ENCODE data around the gene PPP1R26.
"Not testable (repeated sequence)": the region's sequence is repeated elsewhere in the genome, so short reads cannot be mapped to it uniquely, and the experiment has no call there.

PPP1R26 gene

GRCh38 chr9:135506327-135507103 lies 26.9 kb downstream of the PPP1R26 start:
- no peak for DNase-seq

DNA sequence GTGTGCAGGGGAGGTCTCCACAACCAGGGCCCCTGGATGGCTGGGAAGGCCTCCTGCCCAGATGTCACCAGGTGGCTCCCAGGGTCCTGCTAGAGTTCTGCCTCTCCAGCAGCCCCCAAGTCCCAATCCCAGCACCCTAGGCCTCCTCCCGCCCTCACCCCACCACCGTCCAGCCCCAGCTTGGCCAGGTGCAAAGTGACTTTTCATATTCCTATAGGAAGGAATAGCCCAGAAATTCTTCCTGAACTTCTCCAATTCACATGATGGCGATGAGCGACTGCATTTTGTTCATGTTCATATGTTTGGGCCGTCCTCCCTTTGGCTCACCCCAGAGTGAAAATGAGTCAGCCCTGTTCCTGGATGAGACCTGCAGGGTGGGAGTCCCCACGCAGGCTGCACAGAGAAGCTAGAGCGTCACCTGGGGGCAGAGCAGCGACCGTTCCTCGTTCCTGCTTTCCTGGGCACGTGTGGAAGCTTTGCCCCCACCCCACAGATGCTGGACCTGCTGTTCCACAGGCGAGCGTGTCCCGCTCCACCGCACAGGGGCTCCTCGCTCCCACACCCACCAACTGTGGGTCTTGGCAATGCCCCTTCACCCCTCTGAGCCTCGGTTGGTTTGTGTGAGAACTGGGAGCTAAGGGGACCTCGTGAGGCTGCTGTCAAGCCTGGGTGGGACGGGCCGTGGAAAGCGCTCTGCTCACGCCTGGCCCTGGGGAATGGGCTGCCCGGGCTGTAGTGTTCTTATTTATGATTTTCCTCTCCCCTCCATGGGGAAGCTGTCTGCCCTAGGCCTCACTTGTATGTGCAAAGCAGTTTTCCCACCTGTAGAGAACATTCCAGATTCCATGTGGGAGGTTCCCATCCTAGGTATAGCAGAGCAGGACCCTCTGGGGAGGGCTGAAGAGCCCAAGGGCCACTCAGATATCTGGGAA lies 27.8 kb downstream of the PPP1R26 start:
- DNase-seq: no peak

DNA sequence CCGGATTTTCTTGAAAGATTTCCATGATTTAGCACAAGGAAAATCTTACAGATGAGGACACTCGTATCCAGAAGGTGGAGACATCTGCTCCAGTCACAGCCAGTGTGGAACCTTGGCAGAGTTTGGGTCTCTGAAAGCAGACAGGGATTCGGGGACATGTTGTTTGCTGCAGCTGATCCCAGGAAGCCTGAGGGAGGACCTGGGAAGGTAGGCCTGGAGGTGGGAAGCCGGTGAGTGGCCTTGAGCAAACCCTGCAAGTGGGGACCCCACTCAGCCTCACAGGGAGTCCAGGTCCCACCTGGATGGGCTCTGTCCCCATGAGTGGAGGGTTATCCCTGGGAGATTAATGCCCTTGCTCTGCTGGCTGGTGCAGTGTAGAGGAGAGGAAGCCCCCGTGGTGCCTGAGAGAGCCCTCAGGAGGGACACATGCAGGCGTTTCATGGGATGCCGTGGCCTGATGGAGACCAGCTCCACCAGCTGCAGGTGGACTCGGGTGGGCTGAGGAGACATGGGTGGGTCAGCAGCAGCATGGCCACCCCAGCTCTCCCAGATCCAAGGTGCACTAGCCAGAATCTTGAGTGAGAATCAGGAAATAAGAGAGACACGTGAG lies 28.7 kb downstream of the PPP1R26 start:
- no peak for DNase-seq

GRCh38 chr9:135509458-135509857 lies 29.9 kb downstream of the PPP1R26 start:
- DNase-seq: no peak

- DNase-seq: no peak
Measured at GRCh38 chr9:135512241-135512603, 32.6 kb downstream of the PPP1R26 start.

DNA sequence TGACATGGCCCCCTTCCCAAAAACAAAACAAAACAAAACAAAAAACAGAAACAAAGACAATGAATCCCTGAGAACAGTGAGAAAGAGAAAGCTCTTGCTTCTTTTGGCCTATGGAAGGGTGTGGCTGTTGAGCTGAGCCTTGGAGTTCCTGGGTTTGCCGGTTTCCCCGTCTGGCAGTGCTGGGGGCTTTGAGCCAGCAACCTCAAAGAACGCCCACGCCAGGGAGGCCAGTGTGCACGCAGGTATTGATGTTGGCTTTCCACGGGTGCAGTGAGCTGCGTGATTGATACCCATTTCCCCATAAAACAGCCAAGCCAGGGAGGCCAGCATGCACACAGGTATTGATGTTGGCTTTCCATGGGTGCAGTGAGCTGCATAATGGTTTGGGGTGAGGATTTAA lies 33.3 kb downstream of the PPP1R26 start:
- no peak for DNase-seq

DNA sequence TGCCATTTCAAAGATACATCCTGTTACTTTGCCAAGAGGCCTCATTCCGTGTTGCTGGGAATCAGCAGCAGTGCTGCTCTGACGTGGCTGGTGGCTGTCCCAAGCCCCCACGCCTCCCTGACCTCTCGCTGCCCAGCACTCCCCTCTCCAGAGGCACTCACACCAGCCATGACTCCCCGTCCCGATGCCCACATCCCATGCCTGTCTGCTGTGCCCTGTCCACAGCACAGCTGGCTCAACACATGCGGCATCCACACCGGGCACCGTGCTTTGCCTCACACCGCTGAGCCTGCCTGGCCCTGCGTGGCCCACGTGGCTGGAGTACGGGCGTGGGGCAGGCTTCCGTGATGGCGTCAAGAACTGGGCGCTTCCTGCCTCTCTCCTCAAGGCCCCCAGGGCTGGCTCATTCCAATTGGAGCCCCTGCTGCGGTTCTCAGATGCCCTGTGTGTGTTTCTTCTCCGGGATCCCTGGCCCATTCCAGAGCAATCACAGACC lies 33.8 kb downstream of the PPP1R26 start:
- no peak for DNase-seq

- DNase-seq: not testable (repeated sequence)
Measured at GRCh38 chr9:135513906-135514305, 34.3 kb downstream of the PPP1R26 start.

GRCh38 chr9:135514342-135515082 lies 34.9 kb downstream of the PPP1R26 start:
- no peak for DNase-seq

- no peak for DNase-seq
Measured at GRCh38 chr9:135515083-135515951, 35.7 kb downstream of the PPP1R26 start.

- DNase-seq: no peak
Measured at GRCh38 chr9:135516132-135516860, 36.7 kb downstream of the PPP1R26 start.

DNA sequence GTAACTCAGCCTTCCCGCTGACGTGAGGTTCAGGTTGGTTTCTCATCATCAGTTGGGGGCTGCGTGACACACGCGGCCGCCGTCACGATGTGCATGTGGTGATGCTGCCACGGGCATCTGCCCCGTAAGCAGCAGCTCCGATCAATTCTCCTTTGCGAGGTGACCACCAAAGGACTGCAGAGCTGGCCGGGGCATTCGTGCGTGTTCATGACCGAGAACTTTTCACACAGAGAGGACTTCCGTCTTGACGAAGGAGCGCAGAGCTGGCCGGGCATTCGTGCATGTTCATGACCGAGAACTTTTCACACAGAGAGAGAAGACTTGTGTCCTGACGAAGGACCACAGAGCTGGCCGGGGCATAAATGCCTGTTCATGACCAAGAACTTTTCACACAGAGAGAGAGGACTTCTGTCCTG lies 37.8 kb downstream of the PPP1R26 start:
- no peak for DNase-seq

- DNase-seq: no peak
Measured at GRCh38 chr9:135519179-135519971, 39.8 kb downstream of the PPP1R26 start.

GRCh38 chr9:135520916-135521607 lies 41.5 kb downstream of the PPP1R26 start, which contains the start of gene LCN1:
LCN1 (plus strand) TSS chr9:135521440; CDS start chr9:135521498, 58 bp downstream.
- no peak for DNase-seq

DNA sequence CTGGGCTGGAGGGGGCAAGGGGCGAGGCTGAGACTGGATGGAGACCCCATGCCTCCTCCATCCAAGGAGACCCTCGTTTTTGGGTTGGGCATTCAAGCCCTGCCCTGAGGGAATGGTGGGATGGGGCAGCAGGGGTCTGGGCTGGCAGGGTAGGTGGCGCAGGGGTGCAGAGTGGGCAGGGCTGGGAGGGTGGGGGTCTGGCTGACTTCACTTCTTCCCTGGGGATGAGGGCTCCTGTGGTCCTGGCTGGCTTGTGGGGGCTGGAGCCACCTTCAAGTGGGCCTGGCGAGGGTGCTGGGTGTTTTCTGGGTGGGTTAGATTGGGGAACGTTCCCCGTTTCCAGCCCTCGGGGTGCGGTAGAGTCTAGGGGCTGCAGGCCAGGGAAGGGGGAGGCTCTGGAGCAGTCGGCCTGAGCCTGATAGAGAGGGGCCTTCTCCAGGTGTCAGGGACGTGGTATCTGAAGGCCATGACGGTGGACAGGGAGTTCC lies 42.1 kb downstream of the PPP1R26 start:
- no peak for DNase-seq

DNA sequence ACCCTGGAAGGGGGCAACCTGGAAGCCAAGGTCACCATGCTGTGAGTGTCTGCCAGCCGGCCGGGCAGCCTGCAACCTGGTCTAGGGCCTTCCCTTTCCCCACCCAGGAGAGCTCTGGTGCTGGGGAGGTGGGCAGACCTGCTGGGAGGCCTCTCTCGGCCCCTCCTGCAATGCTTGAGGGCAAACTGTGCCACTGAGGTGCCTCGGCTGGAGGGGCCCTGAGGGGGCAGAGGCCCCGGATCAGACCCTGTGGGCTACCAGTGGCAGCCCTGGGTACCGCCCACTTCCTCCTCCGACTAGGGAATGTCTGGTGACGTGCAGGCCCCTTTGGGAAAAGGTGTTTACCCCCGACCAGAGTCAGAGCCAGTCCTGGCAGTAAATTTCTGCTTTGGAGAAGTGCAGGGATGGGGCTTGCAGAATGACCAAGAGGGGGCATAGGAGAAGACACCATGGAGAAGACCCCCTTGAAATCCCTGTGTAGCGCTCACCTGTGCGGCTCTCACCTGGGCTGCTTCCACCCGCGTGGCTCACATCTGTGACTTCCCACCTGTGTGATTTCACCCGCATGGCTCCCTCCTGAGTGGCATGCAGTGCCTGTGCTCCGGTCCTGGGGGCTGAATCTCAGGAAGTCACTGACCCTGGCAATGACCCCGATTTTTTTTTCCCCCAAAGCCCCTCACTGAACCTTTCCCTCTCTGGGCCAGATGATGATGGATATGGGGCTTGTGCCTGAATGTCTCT lies 42.7 kb downstream of the PPP1R26 start:
- DNase-seq: no peak

- DNase-seq: no peak
Measured at GRCh38 chr9:135522931-135523330, 43.3 kb downstream of the PPP1R26 start.

GRCh38 chr9:135523521-135524129 lies 44.0 kb downstream of the PPP1R26 start:
- no peak for DNase-seq

Data from NCI-H524 treated with DMSO at 0.1 percent for 48 hours (cell line).